DMS 273 (cell line): ENCODE measurements around the gene TMEM95.

Source experiments
- DNase-seq: peaks from one replicate; lab custom pipeline; 2025; ENCODE audit not compliant: unreplicated experiment; lab: John Stamatoyannopoulos, UW

TMEM95 gene

GRCh38 chr17:7374353-7374752, 19.4 kb downstream of the TMEM95 start:
- no peak for DNase-seq

DNA sequence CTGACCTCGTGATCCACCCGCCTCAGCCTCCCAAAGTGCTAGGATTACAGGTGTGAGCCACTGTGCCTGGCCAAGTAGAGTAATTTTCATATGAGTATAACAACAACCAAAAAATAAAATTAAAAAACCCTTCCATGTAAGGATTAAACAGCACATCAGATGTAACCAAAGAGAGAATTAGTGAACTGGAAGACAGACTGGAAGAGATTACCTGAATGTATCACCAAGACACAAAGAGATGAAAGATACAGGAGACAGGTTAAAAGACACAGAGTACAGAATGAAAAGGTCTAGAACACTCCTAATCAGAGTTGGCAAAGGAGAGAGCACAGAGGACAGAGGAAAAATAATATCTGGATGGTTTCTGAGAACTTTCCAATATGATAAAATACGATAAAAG, 24.2 kb downstream of the TMEM95 start:
- no peak for DNase-seq

DNA sequence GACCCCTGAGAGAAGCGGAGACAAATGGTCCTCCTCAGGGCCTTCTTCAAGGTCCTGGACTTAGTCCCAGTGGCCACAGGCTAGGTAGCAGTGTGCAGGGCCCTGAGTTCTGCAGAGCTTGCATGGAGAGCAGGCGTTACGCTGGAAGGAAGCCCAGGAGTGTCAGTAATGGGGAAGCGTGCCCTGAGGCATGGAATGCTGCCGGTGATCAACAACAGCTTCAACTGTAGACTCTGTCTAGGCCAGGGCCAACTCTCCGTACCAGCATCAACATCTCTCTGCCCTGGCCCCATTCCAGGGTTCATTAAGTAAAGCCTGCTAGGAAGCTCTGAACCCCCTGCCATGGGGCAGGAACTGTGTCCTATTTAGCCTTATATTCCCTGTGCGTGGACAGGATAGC, 25.4 kb downstream of the TMEM95 start:
- peak; percentile 43 for DNase-seq

GRCh38 chr17:7380855-7381683, 26.1 kb downstream of the TMEM95 start, which contains the start of gene TNK1:
TNK1 (plus strand) TSS chr17:7381089; CDS start chr17:7382927, 1,838 bp downstream.
- peak; percentile 11 for DNase-seq

- DNase-seq: no peak
Measured at GRCh38 chr17:7382901-7383300, 27.9 kb downstream of the TMEM95 start.

DNA sequence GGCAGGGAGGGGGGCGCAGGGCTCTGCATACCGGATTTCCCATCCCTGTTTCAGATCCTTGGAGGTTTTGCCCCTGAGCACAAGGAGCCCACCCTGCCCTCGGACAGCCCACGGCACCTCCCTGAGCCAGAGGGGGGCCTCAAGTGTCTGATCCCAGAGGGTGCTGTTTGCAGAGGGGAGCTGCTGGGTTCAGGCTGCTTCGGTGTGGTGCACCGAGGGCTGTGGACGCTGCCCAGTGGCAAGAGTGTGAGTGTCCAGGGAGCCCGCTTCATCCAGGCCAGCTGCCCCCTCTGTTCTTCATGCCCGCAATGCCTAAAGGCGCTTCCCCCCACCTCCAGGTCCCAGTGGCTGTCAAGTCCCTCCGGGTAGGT, 28.4 kb downstream of the TMEM95 start:
- DNase-seq: no peak

DNA sequence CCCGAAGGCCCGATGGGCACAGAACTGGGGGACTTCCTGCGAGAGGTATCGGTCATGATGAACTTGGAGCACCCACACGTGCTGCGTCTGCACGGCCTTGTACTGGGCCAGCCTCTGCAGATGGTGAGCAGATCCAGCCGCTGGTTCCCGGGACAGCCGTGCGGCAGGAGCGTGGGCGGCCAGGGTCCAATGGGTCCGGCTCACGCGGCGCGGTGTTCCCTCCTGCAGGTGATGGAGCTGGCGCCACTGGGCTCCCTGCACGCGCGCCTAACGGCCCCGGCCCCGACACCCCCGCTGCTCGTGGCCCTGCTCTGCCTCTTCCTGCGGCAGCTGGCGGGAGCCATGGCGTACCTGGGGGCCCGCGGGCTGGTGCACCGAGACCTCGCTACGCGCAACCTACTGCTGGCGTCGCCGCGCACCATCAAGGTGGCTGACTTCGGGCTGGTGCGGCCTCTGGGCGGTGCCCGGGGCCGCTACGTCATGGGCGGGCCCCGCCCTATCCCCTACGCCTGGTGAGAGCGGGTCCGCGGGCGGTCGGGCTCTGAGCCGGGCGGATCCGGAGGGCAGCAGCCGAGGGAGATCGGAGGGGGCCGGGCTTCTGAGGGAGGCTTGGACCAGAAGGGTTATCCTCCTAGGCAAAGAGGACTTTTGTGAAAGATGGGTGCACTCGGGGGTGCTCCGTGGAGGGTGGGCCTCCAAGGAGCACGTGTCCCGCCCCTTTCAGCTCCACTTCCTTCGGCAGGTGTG, 29.0 kb downstream of the TMEM95 start:
- DNase-seq: no peak

DNA sequence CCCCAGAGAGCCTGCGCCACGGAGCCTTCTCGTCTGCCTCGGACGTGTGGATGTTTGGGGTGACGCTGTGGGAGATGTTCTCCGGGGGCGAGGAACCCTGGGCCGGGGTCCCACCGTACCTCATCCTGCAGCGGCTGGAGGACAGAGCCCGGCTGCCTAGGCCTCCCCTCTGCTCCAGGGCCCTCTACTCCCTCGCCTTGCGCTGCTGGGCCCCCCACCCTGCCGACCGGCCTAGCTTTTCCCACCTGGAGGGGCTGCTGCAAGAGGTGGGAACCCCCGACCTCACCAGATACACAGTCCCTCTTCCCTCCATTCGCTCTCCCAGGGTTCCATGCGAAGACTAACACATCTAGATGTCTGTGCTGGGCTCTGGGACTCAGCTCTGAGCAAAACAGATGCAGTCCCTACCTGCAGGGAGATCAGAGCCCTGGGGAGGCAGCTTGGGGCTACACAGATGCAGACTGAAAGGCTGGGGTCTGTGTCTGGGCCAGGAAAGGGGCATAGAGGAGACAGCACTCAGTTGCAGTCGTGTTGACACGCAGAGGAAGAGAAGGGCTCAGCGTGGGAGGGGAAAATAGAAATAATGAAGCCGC, 29.6 kb downstream of the TMEM95 start:
- DNase-seq: no peak

- DNase-seq: no peak
Measured at GRCh38 chr17:7388856-7389255, 33.9 kb downstream of the TMEM95 start.

- no peak for DNase-seq
Measured at GRCh38 chr17:7389924-7390910, 35.3 kb downstream of the TMEM95 start.

DNA sequence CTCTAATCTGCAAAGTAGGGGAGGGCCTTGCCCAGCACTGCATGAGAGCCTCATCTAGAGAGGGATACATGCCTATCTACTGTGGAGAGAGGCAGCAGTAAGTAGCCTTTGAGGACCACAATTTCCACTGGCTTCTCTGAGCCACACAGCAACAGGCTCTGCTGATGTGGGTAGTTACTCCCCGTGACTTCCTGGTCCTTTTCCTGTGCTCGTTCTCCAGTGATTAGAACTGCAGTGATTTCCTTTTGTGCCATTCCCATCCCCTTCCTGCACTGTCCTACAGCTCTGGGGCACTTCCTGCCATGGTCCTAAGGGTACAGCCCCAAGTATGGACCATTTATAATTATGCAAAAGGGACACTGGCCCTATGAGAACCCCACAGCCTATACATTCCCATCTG, 36.4 kb downstream of the TMEM95 start:
- DNase-seq: no peak

DNA sequence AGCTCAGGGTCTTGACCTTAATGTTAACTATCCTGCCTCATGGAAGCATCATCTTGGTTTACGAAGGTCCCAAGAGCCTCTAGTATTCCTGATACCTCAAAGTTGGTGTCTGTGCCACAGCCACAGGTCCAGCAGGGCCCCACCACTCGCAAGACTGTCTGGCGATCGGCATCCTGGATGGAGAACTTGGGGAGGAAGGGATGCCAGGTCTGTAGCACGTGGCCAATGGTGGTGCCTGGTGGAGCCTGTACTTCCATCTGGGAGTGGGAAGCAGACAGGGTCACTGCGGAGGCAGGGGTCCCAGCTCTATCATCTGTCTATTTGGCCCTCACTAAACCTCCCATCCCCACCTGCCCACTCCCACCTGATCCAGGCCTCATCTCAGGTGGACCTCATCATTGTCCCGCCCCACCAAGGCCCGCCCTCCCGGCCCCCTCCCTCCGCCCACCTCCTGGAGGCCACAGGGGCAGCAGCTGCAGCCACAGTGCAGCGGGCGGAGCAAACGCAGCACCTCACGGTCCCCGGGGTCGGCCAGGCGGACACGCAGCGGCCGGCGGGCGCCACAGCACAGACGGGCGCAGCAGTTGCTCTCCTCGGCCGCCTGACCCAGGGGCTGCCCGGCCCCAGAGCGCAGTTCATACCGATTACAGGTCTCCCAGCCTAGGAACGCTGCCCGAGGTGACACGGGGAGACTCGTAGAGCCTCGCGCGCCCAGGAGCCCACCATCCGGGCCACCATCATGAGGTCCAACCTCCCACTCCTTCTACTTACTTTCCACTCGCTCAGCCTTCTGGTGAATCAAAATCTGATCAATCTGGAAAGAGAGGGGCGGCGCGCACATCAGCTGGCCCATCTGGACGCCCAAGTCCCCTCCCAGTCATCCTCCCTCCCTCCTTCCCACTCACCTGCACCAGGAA, 38.0 kb downstream of the TMEM95 start:
- no peak for DNase-seq

DNA sequence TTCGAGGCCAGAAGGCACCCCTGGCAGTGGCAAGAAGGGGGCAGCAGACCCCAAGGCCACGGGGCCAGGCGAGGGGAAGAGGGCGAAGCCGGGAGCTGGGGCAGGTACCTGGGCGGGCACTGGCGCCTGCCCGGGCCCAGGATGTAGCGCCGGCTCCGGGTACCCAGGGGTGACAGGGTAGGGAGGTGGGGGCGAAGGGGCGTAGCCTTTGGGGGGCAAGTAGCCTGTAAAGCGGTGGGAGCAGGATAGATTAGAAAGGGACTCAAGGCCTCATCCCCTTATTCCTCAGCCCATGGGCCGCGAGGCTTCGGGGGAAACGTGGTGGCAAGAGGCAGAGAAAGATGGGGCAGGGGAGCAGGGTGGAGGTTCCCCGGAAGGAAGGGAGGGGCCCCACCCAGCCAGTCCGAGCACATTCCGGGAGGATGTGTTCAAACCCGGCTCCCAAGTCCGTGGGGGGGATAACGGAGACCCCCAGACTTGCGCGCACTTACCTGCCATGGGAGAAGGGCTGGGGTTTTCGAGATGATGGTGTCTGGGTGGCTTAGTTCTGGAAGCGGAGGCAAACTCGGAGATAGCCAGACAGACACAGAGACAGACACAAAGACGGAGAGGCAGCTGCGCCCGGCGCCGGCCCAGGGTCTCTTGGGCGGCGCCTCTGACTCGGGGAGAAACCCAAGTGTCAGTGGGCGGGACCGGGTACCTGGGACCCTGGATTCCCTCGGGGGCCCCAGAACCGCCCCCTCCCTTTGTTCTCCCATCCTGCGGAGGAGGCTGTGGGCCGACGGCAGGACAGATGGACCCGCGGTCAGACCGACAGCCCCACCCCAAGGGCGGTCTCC, 38.9 kb downstream of the TMEM95 start:
- DNase-seq: peak; percentile 68

DNA sequence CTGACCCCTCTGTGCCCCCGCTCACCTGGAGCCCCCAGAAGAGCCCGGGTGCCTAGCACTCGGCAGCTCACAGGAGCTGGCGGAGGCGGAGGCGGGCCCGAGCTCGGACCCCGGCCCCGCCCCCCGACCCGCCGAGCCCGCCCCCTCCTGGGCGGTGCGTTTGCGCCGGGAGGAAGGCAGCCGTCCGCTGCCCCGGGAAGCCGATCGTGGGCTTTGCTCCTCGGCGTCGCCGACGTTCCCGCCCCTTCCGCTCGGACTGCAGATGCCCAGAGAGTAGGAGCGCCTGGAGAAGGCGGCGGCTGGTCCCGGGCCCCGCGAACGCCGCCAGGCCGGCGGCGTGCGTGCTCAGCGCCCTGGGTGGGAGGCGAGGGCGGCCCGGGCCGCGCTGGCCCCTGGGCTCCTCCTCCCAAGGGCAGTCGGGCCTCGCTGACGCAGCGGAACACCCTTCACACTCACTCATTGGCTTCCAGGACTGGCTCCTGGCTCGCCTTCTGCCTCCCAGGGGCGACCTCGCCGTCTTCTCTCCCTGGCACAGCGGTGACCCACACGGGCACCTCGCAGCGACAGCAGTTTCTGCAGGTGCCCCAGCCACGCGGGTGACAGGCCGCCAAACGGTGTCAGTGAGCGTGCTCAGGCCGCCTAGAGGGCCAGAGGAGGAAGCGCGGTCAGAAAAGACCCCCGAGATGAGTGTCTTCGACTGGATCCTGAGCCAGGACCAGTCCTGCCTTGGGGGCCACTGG, 39.7 kb downstream of the TMEM95 start, which contains the start of gene PLSCR3:
PLSCR3 (minus strand) TSS at position 74 of the 740 bp plus-strand sequence. CDS start 415 bp downstream, outside the sequence.
- peak; percentile 84 for DNase-seq

DNA sequence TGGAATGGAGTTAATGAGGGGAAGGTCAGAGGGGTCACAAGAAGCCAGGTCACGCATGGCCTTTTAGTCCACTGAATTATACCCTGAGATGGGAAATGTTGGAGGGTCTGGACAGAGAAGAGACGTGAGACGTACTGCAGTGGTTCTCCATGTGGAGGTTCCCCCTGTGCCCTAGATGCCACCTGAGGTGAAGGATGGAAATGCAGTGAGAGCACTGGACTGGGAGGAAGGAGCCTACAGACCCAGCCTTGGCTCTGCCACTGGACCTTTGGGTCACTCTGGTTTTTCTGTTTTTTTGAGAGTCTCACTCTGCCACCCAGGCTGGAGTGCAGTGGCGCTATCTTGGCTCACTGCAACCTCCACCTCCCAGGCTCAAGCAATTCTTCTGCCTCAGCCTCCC, 41.2 kb downstream of the TMEM95 start:
- no peak for DNase-seq

DNA sequence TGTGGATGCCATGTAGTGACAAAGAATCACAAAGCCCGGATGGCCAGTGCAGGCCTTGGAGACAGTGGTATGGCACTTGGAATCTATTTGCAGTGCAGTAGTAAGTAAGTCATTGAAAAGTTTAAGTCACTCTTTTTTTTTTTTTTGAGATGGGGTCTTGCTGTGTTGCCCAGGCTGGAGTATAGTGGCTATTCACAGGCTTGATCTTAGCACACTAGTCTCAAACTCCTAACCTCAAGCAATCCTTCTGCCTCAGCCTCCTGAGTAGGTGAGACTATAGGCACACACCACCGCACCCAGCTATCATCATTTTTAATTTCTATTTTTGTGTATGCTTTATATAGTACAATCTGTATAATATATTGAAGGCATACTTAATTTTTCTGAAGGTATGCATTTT, 43.7 kb downstream of the TMEM95 start:
- DNase-seq: no peak

DNA sequence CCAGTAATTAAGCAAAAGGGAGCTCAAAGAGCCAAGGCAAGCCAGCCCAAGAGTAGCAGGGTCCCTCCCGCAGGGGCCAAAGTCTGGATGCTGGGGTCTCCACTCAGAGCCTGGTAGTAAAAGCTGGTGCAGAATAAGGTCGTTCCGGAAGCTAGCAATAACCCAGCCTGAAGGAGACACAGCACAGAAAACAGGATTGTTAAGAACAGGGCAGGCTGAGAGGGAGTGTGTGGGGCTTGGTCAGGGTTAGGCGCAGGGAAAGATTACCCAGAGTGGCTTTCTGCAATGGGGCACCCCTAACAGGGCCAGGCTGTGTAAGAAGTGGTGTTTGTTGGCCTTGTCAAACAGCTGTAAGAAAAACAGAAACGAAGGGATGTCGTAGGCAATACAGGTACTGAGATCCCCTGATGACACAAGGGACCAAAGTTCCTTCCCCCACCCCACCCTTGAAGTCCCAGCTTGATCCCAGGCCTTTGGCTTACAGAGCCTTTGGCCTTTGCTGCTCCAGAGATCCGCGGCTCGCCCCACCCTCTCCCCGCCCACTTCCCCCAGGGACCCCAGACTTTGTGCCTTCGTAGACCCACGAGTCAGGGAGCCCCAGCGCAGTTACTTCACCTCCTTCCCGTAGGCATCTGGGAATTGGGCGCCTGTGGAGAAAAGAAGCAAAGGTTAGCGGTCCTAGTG, 48.2 kb downstream of the TMEM95 start:
- peak; percentile 70 for DNase-seq

DNA sequence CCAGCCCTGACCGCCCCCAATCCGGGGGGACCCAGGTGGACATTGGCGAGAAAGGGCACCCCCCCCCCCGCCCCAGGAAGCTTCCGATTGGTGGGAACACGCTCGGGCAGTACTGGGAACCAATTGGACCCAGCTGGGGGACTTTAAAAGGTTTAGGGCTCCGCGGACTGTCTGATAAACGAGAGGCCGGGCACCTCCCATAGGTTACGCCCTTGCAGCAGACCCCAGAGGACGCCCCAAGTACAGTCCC, 48.7 kb downstream of the TMEM95 start:
- peak; percentile 80 for DNase-seq
